Measurements from ENCODE around the gene PDZRN3.

PDZRN3 gene

DNA sequence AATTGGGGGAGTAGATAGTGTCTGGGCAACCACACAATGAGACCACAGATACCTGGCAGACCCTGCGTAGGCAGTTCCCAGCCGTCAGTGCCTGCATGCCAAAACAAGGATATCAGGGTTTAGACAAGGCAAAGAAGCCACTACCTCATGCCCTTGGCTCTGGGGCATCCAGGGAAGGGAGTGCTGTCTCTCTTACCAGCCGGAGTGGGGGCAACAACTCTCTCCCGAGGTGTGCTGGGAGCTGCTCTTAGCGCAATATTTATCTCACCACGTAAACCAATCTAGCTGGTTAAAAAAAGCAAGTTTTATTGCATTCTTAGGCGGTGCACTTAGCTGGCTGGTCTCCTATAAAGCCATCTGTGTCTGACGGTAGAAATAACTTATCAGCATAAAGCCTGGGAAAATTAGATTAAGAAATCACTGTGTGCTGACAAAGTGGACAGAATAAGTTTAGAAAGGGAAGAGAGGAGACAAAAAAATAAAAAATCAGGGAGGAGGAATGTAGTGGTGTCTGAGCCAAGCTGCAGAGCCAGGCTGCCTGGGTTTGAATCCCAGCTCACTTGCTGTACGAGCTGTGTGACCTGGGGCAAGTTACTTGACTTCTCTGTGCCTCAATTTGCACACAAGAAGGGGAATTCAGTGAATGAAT lies 273.2 kb downstream of the PDZRN3 start:
- CTCF ChIA-PET: no interaction called here
- POLR2A ChIA-PET: no interaction called here
- no peak for DNase-seq (ENCODE audit: low read depth, low spot score)
- H3K4me3 ChIP-seq (ENCODE audit: low read depth, low read length): no peak overlapping the region
- TF ChIP-seq, protein P1, sequence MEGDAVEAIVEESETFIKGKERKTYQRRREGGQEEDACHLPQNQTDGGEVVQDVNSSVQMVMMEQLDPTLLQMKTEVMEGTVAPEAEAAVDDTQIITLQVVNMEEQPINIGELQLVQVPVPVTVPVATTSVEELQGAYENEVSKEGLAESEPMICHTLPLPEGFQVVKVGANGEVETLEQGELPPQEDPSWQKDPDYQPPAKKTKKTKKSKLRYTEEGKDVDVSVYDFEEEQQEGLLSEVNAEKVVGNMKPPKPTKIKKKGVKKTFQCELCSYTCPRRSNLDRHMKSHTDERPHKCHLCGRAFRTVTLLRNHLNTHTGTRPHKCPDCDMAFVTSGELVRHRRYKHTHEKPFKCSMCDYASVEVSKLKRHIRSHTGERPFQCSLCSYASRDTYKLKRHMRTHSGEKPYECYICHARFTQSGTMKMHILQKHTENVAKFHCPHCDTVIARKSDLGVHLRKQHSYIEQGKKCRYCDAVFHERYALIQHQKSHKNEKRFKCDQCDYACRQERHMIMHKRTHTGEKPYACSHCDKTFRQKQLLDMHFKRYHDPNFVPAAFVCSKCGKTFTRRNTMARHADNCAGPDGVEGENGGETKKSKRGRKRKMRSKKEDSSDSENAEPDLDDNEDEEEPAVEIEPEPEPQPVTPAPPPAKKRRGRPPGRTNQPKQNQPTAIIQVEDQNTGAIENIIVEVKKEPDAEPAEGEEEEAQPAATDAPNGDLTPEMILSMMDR (IDR thresholded peaks at IDR 0.05; ENCODE audit: insufficient read depth, low read length, missing control alignments): no peak

DNA sequence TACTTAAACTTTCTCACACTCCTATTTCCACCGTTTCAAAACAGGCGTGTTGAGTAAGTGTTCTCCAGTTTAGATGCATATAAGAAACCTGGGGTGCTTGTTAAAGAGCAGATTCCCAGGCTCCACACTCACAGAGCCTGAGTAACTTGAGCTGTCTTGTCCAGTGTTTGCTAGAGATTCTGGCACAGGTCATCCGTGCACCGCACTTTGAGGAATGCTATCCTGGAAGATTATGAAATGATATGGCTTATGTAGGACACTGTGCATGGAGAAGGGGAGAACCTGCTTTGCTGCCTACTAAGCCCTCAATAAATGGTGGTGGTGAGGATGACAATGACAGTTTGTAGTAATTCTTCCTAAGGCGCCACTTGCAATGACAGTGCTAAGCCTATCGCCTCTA lies 273.7 kb downstream of the PDZRN3 start:
- POLR2A ChIA-PET: no interaction called here
- H3K4me3 ChIP-seq (ENCODE audit: low read depth, low read length): no peak overlapping the region
- CTCF ChIA-PET: no interaction called here
- TF ChIP-seq, protein P1 (IDR thresholded peaks at IDR 0.05; ENCODE audit: insufficient read depth, low read length, missing control alignments): no peak
- no peak for DNase-seq (ENCODE audit: low read depth, low spot score)

DNA sequence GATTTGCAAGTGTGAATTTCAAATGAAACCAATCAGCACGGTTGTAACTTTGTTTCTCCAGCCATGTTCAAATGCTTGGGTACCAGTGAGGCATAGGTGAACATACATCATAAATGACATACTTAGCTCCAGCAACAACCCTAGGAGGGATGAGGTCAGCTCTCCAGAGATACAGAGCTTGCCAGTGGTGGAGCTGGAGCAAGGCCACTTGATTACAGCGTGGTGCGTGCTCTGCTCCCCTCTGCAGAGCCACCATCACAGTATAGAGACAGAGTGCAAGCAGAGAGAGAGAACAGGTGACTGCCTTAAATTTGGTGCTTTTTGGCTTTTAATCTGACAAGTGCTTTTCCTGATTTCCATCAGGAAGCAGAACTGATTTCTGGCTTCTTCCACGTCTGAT lies 275.1 kb downstream of the PDZRN3 start:
- CTCF ChIA-PET: no interaction called here
- POLR2A ChIA-PET: no interaction called here
- DNase-seq (ENCODE audit: low read depth, low spot score): no peak
- TF ChIP-seq, protein P1 (IDR thresholded peaks at IDR 0.05; ENCODE audit: insufficient read depth, low read length, missing control alignments): no peak
- no peak overlapping the region for H3K4me3 ChIP-seq (ENCODE audit: low read depth, low read length)

DNA sequence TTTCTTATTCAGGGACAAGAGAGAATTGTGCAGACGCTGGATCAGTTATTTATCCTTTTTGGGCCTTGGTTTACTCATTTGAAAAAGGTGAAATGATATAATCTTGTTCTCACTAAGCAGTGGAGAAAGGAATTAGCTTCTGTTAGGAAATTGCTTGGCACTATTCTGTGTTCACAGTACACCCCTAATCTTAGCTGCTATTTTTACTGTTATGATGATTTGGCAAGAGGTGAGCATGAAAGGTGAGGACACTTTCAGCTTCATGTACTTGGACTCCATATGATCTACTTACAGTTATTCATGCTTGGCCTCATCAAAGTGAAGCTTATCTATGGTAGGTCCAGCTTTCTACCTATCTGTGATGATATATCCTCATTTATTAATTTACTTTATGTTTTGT lies 282.7 kb downstream of the PDZRN3 start:
- no peak overlapping the region for H3K4me3 ChIP-seq (ENCODE audit: low read depth, low read length)
- TF ChIP-seq, protein P1 (IDR thresholded peaks at IDR 0.05; ENCODE audit: insufficient read depth, low read length, missing control alignments): no peak
- no peak for DNase-seq (ENCODE audit: low read depth, low spot score)
- ChIA-PET POLR2A (no interaction called here), CTCF (no interaction called here)

DNA sequence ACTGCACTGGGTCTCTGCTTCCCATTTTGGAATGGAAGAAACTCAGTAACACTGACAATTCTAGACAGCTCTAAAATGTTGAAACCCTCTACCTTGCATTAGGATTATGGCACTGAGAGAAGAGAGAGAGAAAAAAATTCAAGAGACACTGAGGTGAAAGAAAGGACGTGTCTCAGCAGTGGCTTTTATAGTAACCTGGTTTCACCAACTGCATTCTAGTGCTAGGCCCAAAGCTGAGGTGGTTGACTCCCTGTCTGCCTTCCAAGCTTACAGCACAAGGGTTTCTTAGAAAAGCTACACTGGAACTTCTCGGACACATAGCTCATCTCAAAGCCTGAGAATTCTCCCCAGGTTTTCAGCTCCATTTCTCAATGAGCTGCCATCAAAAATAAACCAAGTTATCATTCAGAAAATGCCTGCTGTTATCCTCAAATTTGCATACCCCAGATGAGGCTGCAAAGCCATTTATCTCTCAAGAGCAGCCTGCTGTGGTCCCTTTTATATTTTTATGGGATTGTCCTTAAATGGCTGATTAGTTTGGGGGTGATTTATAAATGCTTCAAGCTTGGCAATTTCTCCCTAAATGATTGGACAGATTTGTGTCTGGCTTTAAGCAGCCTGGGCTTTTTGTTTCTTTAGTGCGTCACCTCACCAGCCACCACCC lies 283.3 kb downstream of the PDZRN3 start:
- ChIA-PET POLR2A (no interaction called here), CTCF (no interaction called here)
- DNase-seq (ENCODE audit: low read depth, low spot score): no peak
- TF ChIP-seq, protein P1 (IDR thresholded peaks at IDR 0.05; ENCODE audit: insufficient read depth, low read length, missing control alignments): no peak
- H3K4me3 ChIP-seq (ENCODE audit: low read depth, low read length): no peak overlapping the region

DNA sequence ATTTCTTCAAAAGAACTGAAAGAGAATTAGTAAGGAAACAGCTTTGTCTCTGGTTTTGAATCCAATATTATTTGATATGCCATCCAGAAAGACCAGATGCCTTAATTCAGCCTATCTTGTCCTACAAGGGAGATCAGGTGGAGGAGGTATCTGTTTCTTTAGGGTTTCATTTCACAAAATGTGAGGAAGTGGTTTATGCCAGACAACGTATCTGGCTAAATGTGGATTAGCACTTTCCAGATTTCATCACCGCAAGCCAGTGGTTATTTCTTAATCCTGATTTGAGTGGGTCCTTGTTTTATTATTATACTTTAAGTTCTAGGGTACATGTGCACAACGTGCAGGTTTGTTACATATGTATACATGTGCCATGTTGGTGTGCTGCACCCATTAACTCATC lies 292.2 kb downstream of the PDZRN3 start:
- DNase-seq (ENCODE audit: low read depth, low spot score): no peak
- ChIA-PET CTCF (no interaction called here), POLR2A (no interaction called here)
- TF ChIP-seq, protein P1 (IDR thresholded peaks at IDR 0.05; ENCODE audit: insufficient read depth, low read length, missing control alignments): no peak
- H3K4me3 ChIP-seq (ENCODE audit: low read depth, low read length): no peak overlapping the region

Data from AG04449 (cell line).